NT2/D1 (cell line): ENCODE results near the gene CBR3.

ENCODE experiments used
- DNase-seq: peaks from one replicate; pipeline ENCODE4 v3.0.0-alpha.2; 2011; ENCODE audit warnings: low read depth, low spot score
- H3K27me3 ChIP-seq: 2 replicates; pipeline ENCODE4 v1.6.0; 2011; ENCODE audit warnings: mild to moderate bottlenecking; ENCODE audit not compliant: insufficient read length, insufficient read depth
- H3K36me3 ChIP-seq: 2 replicates; pipeline ENCODE4 v1.6.1; 2011; ENCODE audit warnings: mild to moderate bottlenecking, low read length, mixed read lengths; ENCODE audit not compliant: insufficient read depth, insufficient read length
- H3K4me1 ChIP-seq: 2 replicates; pipeline ENCODE4 v1.5.1; 2011; ENCODE audit not compliant: insufficient read depth, insufficient read length
- H3K4me3 ChIP-seq: 2 replicates; pipeline ENCODE4 v1.5.1; 2011; ENCODE audit warnings: low read depth; ENCODE audit not compliant: insufficient read length
- H3K9ac ChIP-seq: 2 replicates; pipeline ENCODE4 v1.6.0; 2011; ENCODE audit warnings: low read depth; ENCODE audit not compliant: insufficient read length
- H3K9me3 ChIP-seq: 2 replicates; pipeline ENCODE4 v1.5.1; 2011; ENCODE audit warnings: mild to moderate bottlenecking, low read length; ENCODE audit not compliant: insufficient read depth
- SUZ12 ChIP-seq: IDR thresholded peaks from 2 replicates; pipeline ENCODE4 v1.6.1; 2011; ENCODE audit not compliant: insufficient read length, insufficient read depth; ENCODE audit errors: extremely low read depth
- YY1 ChIP-seq: IDR thresholded peaks from 2 replicates; pipeline ENCODE4 v1.6.1; 2011; ENCODE audit not compliant: insufficient read length, insufficient read depth
- ZNF274 ChIP-seq: IDR thresholded peaks from 2 replicates; pipeline ENCODE4 v1.6.1; 2011; ENCODE audit warnings: mild to moderate bottlenecking, low read depth, low read length

The CBR3 gene

GRCh38 chr21:36156815-36157670 is 22.2 kb downstream of the CBR3 start, which contains the start of gene DOP1B:
DOP1B (plus strand) TSS chr21:36156824; CDS start chr21:36164734, 7,910 bp downstream.
- DNase-seq = no peak
- Histone ChIP-seq H3K27me3 (peaks cover 35% of the 10 kb centered on the region), H3K4me1 (peaks cover 5% of the 10 kb centered on the region), H3K36me3 (peaks cover 4% of the 10 kb centered on the region), H3K9me3 (no peaks in the 10 kb centered on the region), H3K4me3 (peak within 1 kb of the TSS; percentile 69), H3K9ac (peak within 1 kb of the TSS; percentile 80)
- no peak for TF ChIP-seq YY1
- TF ChIP-seq ZNF274 = no peak
- no peak for TF ChIP-seq SUZ12

- peaks cover 5% of the 10 kb centered on the region for H3K4me1 ChIP-seq
- H3K9ac ChIP-seq = no peak overlapping the region
- no peak overlapping the region for H3K4me3 ChIP-seq
- H3K36me3 ChIP-seq = peaks cover 4% of the 10 kb centered on the region
- H3K9me3 ChIP-seq = no peaks in the 10 kb centered on the region
- DNase-seq = no peak
- H3K27me3 ChIP-seq = peaks cover 34% of the 10 kb centered on the region
- TF ChIP-seq YY1 (no peak), SUZ12 (no peak), ZNF274 (no peak)
These were observed 24.6 kb downstream of the CBR3 start for GRCh38 chr21:36159356-36159921.

GRCh38 chr21:36160850-36161178 is 25.9 kb downstream of the CBR3 start:
- peaks cover 21% of the 10 kb centered on the region for H3K27me3 ChIP-seq
- TF ChIP-seq SUZ12 = no peak
- TF ChIP-seq ZNF274 = no peak
- no peak for TF ChIP-seq YY1

GRCh38 chr21:36162631-36163030 is 27.8 kb downstream of the CBR3 start:
- peaks cover 3% of the 10 kb centered on the region for H3K4me1 ChIP-seq
- H3K27me3 ChIP-seq = peaks cover 8% of the 10 kb centered on the region
- peaks cover 4% of the 10 kb centered on the region for H3K36me3 ChIP-seq
- no peak overlapping the region for H3K4me3 ChIP-seq
- no peak overlapping the region for H3K9ac ChIP-seq
- DNase-seq = no peak
- TF ChIP-seq SUZ12 (no peak), YY1 (no peak), ZNF274 (no peak)
- no peaks in the 10 kb centered on the region for H3K9me3 ChIP-seq

More at GRCh38 chr21:36160850-36161178, 25.9 kb downstream of the CBR3 start:
- Histone ChIP-seq H3K9me3 (no peaks in the 10 kb centered on the region), H3K36me3 (peaks cover 4% of the 10 kb centered on the region), H3K4me1 (peaks cover 2% of the 10 kb centered on the region), H3K9ac (no peak overlapping the region), H3K4me3 (no peak overlapping the region)
- DNase-seq = no peak

- H3K27me3 ChIP-seq = no peaks in the 10 kb centered on the region
- H3K4me1 ChIP-seq = peaks cover 3% of the 10 kb centered on the region
- no peaks in the 10 kb centered on the region for H3K9me3 ChIP-seq
- peaks cover 6% of the 10 kb centered on the region for H3K36me3 ChIP-seq
- H3K4me3 ChIP-seq = no peak overlapping the region
- no peak for DNase-seq
- TF ChIP-seq YY1 (no peak), SUZ12 (no peak), ZNF274 (no peak)
- H3K9ac ChIP-seq = no peak overlapping the region
These were observed 29.2 kb downstream of the CBR3 start for GRCh38 chr21:36163750-36164741.

- no peaks in the 10 kb centered on the region for H3K9me3 ChIP-seq
- peaks cover 6% of the 10 kb centered on the region for H3K4me1 ChIP-seq
- TF ChIP-seq YY1 = no peak
- TF ChIP-seq SUZ12 = no peak
- TF ChIP-seq ZNF274 = no peak
These were observed 30.5 kb downstream of the CBR3 start for GRCh38 chr21:36165356-36165755.

GRCh38 chr21:36166705-36167104 is 31.8 kb downstream of the CBR3 start:
- no peaks in the 10 kb centered on the region for H3K9me3 ChIP-seq
- H3K27me3 ChIP-seq = no peaks in the 10 kb centered on the region
- peaks cover 6% of the 10 kb centered on the region for H3K4me1 ChIP-seq
- H3K9ac ChIP-seq = no peak overlapping the region
- no peak overlapping the region for H3K4me3 ChIP-seq
- DNase-seq = no peak
- TF ChIP-seq ZNF274 (no peak), YY1 (no peak), SUZ12 (no peak)
- peaks cover 12% of the 10 kb centered on the region for H3K36me3 ChIP-seq

More at GRCh38 chr21:36165356-36165755, 30.5 kb downstream of the CBR3 start:
- H3K27me3 ChIP-seq = no peaks in the 10 kb centered on the region
- DNase-seq = no peak
- peaks cover 12% of the 10 kb centered on the region for H3K36me3 ChIP-seq
- no peak overlapping the region for H3K4me3 ChIP-seq
- H3K9ac ChIP-seq = no peak overlapping the region
